IPS DF 6.9 (cell line): Measurements from ENCODE around the gene PCDHGC4.

Experiments used
- DNase-seq: peaks from one replicate; pipeline ENCODE4 v3.0.0-alpha.2; 2013; ENCODE audit warnings: low read depth, low spot score
- H3K27ac ChIP-seq: one replicate; pipeline ENCODE4 v1.5.1; 2013; ENCODE audit warnings: low read length, control low read depth
- H3K27me3 ChIP-seq: 2 replicates; pipeline ENCODE4 v1.6.1; 2013; ENCODE audit warnings: mild to moderate bottlenecking, low read length; ENCODE audit not compliant: control insufficient read depth, insufficient read depth
- H3K36me3 ChIP-seq: 2 replicates; pipeline ENCODE4 v1.6.1; 2013; ENCODE audit warnings: low read length; ENCODE audit not compliant: control insufficient read depth, insufficient read depth
- H3K4me1 ChIP-seq: 2 replicates; pipeline ENCODE4 v1.6.1; 2013; ENCODE audit warnings: low read length; ENCODE audit not compliant: control insufficient read depth, insufficient read depth
- H3K4me3 ChIP-seq: 2 replicates; pipeline ENCODE4 v1.5.1; 2013; ENCODE audit warnings: mild to moderate bottlenecking, low read length
- H3K9me3 ChIP-seq: 2 replicates; pipeline ENCODE4 v1.6.1; 2013; ENCODE audit warnings: low read length, inconsistent platforms; ENCODE audit not compliant: control insufficient read depth, insufficient read depth
- WGBS: extraction: QIAGEN DNeasy Blood & Tissue Kit; methylation state at CpG from one replicate; pipeline ENCODE4 v1.1.7; 2013; ENCODE audit warnings: mixed read lengths, missing lambda C conversion rate; ENCODE audit not compliant: insufficient read length, insufficient coverage; 5-methylcytosine and 5-hydroxymethylcytosine counted together

PCDHGC4 gene

DNA sequence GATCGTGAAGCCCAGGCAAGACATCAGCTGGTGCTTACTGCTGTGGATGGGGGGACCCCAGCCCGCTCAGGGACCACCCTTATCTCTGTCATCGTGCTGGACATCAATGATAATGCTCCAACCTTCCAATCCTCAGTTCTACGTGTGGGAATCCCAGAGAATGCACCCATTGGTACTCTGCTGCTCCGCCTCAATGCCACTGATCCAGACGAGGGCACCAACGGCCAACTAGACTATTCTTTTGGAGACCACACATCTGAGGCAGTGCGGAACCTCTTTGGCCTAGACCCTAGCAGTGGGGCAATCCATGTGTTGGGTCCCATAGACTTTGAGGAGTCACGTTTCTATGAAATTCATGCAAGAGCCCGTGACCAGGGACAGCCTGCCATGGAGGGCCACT lies 5.0 kb downstream of the PCDHGC4 start:
- no peak overlapping the region for H3K27ac ChIP-seq
- no peaks in the 10 kb centered on the region; the same call in 1 of the 2 replicates for H3K36me3 ChIP-seq
- DNase-seq, result no peak
- WGBS, result no CpG with 5 or more reads among the region's 10 CpGs
- H3K27me3 ChIP-seq, result peaks cover 19% of the 10 kb centered on the region; the same call in 1 of the 2 replicates
- peaks cover 4% of the 10 kb centered on the region for H3K4me1 ChIP-seq
- no peaks in the 10 kb centered on the region for H3K9me3 ChIP-seq
- no peak overlapping the region for H3K4me3 ChIP-seq

DNA sequence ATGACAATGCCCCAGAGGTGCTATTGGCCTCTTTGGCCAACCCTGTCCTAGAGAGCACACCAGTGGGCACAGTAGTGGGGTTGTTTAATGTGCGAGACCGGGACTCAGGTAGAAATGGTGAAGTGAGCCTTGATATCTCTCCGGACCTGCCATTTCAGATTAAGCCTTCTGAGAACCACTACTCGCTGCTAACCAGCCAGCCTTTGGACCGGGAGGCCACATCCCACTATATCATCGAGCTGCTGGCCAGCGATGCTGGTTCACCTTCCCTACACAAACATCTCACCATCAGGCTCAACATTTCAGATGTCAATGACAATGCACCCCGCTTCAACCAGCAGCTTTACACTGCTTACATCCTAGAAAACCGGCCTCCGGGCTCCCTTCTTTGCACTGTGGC lies 5.4 kb downstream of the PCDHGC4 start:
- Histone ChIP-seq H3K27me3 (peaks cover 19% of the 10 kb centered on the region; the same call in 1 of the 2 replicates), H3K9me3 (no peaks in the 10 kb centered on the region), H3K36me3 (no peaks in the 10 kb centered on the region; the same call in 1 of the 2 replicates), H3K4me3 (no peak overlapping the region), H3K27ac (no peak overlapping the region), H3K4me1 (peaks cover 8% of the 10 kb centered on the region)
- no CpG with 5 or more reads among the region's 10 CpGs for WGBS
- no peak for DNase-seq

DNA sequence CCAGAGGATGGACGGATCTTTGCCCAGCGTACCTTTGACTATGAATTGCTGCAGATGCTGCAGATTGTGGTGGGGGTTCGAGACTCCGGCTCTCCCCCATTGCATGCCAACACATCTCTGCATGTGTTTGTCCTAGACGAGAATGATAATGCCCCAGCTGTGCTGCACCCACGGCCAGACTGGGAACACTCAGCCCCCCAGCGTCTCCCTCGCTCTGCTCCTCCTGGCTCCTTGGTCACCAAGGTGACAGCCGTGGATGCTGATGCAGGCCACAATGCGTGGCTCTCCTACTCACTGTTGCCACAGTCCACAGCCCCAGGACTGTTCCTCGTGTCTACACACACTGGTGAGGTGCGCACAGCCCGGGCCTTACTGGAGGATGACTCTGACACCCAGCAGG lies 5.9 kb downstream of the PCDHGC4 start:
- H3K9me3 ChIP-seq, result no peaks in the 10 kb centered on the region
- H3K4me3 ChIP-seq, result no peak overlapping the region
- no peak overlapping the region for H3K27ac ChIP-seq
- H3K27me3 ChIP-seq, result peaks cover 17% of the 10 kb centered on the region; the same call in 1 of the 2 replicates
- H3K4me1 ChIP-seq, result peaks cover 8% of the 10 kb centered on the region
- no CpG with 5 or more reads among the region's 13 CpGs for WGBS
- no peak for DNase-seq
- no peaks in the 10 kb centered on the region; the same call in 1 of the 2 replicates for H3K36me3 ChIP-seq

DNA sequence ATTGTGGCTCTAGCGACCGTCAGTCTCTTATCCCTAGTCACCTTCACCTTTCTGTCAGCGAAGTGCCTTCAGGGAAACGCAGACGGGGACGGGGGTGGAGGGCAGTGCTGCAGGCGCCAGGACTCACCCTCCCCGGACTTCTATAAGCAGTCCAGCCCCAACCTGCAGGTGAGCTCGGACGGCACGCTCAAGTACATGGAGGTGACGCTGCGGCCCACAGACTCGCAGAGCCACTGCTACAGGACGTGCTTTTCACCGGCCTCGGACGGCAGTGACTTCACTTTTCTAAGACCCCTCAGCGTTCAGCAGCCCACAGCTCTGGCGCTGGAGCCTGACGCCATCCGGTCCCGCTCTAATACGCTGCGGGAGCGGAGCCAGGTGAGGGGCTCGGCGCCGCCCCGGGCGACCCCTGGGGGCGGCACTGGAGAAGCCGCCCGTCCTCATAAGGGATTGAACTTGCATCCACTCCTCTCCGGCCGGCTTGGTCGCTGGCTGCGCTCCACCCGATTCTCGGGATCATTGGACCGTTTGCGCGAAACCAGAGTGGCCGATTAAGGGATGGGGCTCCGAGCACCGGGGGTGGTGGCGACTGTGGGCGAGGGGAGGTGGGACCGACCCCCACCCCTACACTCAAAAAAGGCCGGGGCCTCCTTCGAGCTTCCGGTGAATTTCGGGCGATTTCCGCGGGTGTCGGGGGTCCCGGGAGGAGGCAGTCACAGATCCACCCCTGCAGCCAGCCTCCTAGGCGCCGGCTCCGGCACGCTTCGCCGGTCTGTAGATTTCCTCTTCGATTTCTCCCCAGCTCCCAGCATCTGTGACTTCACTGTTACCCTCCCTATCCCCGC lies 6.7 kb downstream of the PCDHGC4 start:
- Histone ChIP-seq H3K27ac (no peak overlapping the region), H3K4me3 (peak overlapping the region; percentile 25; the same call in 1 of the 2 replicates), H3K27me3 (peaks cover 17% of the 10 kb centered on the region; the same call in 1 of the 2 replicates), H3K36me3 (no peaks in the 10 kb centered on the region; the same call in 1 of the 2 replicates), H3K9me3 (no peaks in the 10 kb centered on the region), H3K4me1 (peaks cover 12% of the 10 kb centered on the region)
- DNase-seq, result no peak
- WGBS, result no CpG with 5 or more reads among the region's 66 CpGs

DNA sequence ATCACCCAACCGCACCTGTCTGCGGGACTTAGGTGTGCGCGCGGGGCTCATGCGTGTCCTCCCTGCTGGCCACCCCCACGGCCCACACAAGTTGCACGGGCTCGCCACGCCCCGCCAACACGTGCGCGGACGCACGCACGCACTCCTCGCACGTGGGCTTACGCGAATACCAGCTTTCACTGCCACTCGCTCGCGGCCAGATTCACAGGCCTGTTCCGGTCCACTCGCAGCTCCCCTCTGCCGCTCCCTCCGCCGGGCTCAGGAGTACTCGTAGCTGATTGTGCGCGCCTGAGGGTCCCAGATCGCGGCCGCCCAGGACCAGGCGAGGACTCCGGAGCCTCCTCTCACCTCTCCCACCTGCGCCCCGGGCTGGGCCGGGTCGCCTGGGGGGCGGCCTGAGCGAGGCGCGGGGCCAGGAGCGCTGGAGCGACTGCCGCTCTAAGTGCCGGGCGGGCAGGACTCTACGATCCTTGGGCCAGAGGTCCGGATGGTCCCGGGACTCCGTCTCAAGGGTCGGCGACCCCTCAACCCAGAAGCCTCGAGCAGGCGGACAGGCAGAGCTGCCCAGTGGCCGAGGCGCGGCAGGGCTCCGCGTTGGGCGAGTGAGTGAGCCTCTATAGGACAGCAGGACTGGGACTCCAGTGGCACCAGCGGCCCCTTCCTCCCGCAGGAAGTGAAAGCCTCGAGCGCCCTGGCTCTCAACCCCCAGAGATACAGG lies 7.5 kb downstream of the PCDHGC4 start:
- DNase-seq, result no peak
- Histone ChIP-seq H3K27ac (no peak overlapping the region), H3K9me3 (no peaks in the 10 kb centered on the region), H3K36me3 (no peaks in the 10 kb centered on the region; the same call in 1 of the 2 replicates), H3K4me1 (peaks cover 12% of the 10 kb centered on the region), H3K27me3 (peaks cover 17% of the 10 kb centered on the region; the same call in 1 of the 2 replicates), H3K4me3 (peak overlapping the region; percentile 25; the same call in 1 of the 2 replicates)
- no CpG with 5 or more reads among the region's 68 CpGs for WGBS

DNA sequence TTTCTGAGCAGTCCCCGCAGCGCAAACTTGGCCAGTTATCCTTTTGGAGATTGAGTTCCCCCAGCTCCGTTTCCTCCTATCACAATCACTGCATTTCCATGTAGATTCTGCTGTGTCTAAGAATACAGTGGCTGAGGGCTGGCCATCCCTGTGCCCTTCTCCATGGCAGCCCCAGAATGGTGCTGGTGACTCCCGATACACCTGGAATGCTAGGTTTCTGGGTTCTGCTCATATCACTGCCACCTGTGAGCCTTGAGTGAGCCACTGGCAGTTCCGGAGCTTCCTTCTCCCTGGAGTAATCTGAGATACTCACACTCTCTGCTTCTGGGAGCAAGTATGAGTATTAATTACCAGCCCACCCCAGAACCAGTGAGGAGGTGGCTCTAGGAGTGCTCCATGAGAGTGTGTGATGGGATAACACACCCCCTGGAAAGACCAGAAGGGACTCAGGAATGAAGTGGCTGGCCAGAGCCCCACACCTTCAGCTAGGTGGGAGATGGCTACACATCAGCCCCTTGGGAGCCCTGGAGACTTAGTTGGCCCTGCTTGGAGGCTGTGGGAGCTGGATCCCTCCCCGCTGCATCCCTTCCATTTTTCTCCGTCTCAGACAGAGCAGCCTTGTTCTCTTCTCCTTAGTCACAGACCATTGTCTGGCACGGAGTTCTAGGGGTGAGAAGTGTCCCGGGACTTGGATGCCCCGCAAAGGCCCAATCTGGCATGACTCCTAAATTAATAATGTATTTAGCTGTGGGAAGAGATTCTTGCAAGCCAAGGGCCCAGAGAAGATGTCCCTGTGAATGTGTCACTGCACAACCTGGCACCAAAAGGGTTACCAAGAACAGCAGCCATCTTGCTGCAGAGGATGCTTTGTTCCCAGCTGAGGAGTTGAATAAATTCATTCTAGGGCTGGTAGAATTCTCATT lies 8.9 kb downstream of the PCDHGC4 start:
- Histone ChIP-seq H3K27ac (no peak overlapping the region), H3K9me3 (no peaks in the 10 kb centered on the region), H3K4me1 (peaks cover 12% of the 10 kb centered on the region), H3K4me3 (no peak overlapping the region), H3K36me3 (no peaks in the 10 kb centered on the region; the same call in 1 of the 2 replicates), H3K27me3 (peaks cover 17% of the 10 kb centered on the region; the same call in 1 of the 2 replicates)
- no peak for DNase-seq
- WGBS, result no CpG with 5 or more reads among the region's 10 CpGs

DNA sequence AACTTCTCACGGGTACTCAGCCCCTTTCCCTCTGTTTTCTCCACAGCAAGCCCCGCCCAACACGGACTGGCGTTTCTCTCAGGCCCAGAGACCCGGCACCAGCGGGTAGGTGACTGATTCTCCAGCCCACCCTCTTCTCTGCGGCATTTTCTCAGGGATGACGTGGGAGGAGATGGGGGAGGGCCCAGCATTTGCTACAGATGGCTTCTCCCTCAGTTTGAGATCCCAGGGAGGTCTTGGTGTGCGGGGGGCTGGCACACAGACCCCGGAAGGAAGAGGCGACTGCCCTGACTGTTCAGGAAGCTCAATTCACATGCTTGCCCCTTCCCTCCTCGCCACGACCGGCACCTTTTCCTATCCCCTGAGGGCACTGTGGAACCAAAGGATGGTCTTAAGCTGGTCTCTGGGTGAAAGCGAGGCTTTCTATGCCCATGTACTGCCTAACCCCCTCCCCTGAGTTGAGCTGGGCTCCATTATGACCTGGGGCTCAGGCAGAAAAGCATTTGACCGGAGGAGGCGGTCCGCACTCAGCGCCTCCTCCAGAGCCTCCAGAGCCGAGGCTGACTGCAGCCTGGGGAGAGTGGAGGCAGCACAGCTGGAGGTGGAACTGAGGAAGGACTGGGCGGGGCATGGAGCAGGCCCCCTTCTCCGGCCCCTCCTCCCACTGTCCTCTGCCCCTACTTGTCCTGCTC lies 10.1 kb downstream of the PCDHGC4 start:
- peaks cover 12% of the 10 kb centered on the region for H3K4me1 ChIP-seq
- H3K36me3 ChIP-seq, result no peaks in the 10 kb centered on the region; the same call in 1 of the 2 replicates
- no CpG with 5 or more reads among the region's 22 CpGs for WGBS
- H3K9me3 ChIP-seq, result no peaks in the 10 kb centered on the region
- peak overlapping the region; percentile 10; the same call in 1 of the 2 replicates for H3K4me3 ChIP-seq
- H3K27me3 ChIP-seq, result peaks cover 17% of the 10 kb centered on the region; the same call in 1 of the 2 replicates
- DNase-seq, result no peak
- no peak overlapping the region for H3K27ac ChIP-seq

DNA sequence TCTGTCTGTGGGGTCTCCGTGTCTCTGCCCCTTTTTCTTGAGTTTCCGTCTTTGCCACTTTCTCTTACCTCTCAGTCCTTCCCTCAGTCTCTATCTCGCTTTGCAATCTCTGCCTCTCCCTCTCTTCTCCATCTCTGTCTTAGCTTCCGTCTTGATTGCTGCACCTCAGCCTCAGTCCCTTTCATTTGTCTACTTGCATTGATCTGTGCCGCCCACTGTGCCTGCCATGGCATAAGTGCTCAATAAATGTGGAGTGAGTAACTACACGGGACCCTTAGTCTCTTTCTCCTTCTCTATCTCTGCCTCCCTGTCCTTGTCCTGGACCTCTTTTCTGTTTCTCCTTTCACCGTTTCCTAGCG lies 10.6 kb downstream of the PCDHGC4 start:
- Histone ChIP-seq H3K36me3 (no peaks in the 10 kb centered on the region; the same call in 1 of the 2 replicates), H3K4me3 (no peak overlapping the region), H3K27ac (no peak overlapping the region), H3K4me1 (peaks cover 12% of the 10 kb centered on the region), H3K27me3 (peaks cover 17% of the 10 kb centered on the region; the same call in 1 of the 2 replicates), H3K9me3 (no peaks in the 10 kb centered on the region)
- DNase-seq, result no peak
- WGBS, result no CpG with 5 or more reads among the region's 8 CpGs

DNA sequence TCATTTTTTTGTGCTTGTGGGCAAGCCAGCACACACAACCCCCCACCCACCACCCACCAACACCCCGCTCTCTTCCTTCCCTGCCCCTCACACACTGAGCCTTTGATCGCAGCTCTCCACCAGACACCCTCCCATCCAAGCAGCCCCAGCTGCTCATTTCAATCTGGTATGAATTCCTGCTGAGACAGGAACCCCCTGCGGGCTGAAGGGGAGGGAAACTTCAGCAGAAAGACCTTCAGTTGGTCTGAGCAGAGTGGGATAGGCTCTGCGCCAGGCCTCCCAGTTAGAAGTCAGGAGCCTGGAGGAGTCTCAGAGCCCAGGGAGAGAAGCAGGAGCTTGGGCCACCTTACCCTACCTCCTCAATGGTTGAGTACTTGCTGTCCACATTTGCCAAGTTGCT lies 11.2 kb downstream of the PCDHGC4 start:
- Histone ChIP-seq H3K9me3 (no peaks in the 10 kb centered on the region), H3K36me3 (no peaks in the 10 kb centered on the region; the same call in 1 of the 2 replicates), H3K27ac (no peak overlapping the region), H3K27me3 (peaks cover 14% of the 10 kb centered on the region; the same call in 1 of the 2 replicates), H3K4me3 (no peak overlapping the region), H3K4me1 (peaks cover 10% of the 10 kb centered on the region)
- no peak for DNase-seq
- WGBS, result no CpG with 5 or more reads among the region's 4 CpGs
